Placental pericyte (primary cell): ENCODE measurements around the gene ZNF665. TPM values are rescaled to one million over a fixed set of nuclear protein-coding genes. Genes with fewer than 3 reads are reported as not detected.

Experiments
- total RNA-seq: library from RNA; depleted of rRNA; stranded (reverse); fragments of >200 nt; gene quantifications from 2 replicates; pipeline ENCODE4 v1.2.3, GENCODE V29; 2012

Gene ZNF665
- 2.6 and 3.1 TPM in 2 replicates for total RNA-seq

DNA sequence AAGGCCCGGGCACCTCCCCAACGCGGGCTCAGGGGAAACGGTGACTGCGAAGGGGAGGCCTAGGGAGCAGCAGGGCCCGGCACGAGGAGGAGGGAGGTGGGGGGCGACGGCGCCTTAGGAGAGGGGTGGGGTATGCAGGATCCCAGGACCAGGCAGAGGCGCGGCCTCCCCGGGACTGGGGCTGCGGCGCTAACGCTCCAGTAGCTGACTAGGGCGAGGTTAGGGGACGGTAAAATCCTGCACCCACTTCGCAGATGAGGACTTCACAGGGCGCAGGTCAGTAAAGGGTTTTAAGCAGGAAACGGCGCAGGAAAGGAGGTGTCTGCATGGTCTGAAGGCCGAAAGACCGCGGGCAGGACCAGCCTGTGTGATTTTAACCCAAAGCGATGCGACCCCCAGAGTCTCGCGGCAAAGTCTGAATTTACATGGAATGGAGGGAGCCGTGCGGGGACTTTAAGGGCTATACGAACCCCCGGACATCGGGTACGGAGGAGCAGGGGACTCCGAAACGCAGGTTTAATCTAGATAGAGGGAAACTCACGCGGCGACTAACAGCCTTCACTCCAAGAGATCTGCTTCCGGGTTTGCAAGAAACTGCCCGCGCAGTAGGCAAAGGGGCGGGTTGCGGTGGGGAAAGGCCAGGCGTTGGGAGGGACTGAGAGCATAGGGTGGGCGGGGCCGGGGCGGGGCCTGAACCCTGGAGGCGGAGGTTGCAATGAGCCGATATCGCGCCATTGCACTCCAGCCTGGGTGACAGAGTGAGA is at the start of gene ZNF665:
Gene ZNF665, minus strand, starts transcription at position 588 of the 764 bp plus-strand sequence. CDS start 10,460 bp downstream, outside the sequence.

GRCh38 chr19:53132141-53132991 is 60.8 kb downstream of the ZNF665 start, which contains the start of gene ZNF415:
Gene ZNF415 (minus strand): TSS chr19:53132910. CDS start chr19:53122676, 10,234 bp downstream.

Other genes starting within 250 kb of the ZNF665 start
- gene ZNF816, start 230.5 kb downstream of the ZNF665 start, total RNA-seq, result 7.4 and 8.2 TPM in 2 replicates
- gene ERVV-1, start 179.4 kb downstream of the ZNF665 start, total RNA-seq, result not detected in 2 replicates
- gene ERVV-2, start 148.6 kb downstream of the ZNF665 start, total RNA-seq, result not detected in 2 replicates
- gene ZNF160, start 89.9 kb downstream of the ZNF665 start, total RNA-seq, result 32.8 and 32.9 TPM in 2 replicates
- 2.7 and 7.0 TPM in 2 replicates for gene ZNF415, start 60.4 kb downstream of the ZNF665 start, total RNA-seq
- gene ZNF347, start 34.3 kb downstream of the ZNF665 start, total RNA-seq, result 6.6 and 8.0 TPM in 2 replicates
- 22.5 and 26.7 TPM in 2 replicates for gene ZNF677, start 61.5 kb upstream of the ZNF665 start, total RNA-seq
- gene VN1R2, start 64.9 kb upstream of the ZNF665 start, total RNA-seq, result not detected in 2 replicates
- not detected in 2 replicates for gene VN1R4, start 74.4 kb upstream of the ZNF665 start, total RNA-seq
- gene ZNF845, start 140.4 kb upstream of the ZNF665 start, total RNA-seq, result 5.0 and 8.3 TPM in 2 replicates
- 3.1 and 11.6 TPM in 2 replicates for gene ZNF525, start 172.3 kb upstream of the ZNF665 start, total RNA-seq
- 7.4 and 13.0 TPM in 2 replicates for gene ZNF765, start 201.8 kb upstream of the ZNF665 start, total RNA-seq
- gene ZNF761, start 238.6 kb upstream of the ZNF665 start, total RNA-seq, result 10.1 and 11.0 TPM in 2 replicates